ENCODE data around the gene PRPS1L1. TPM values are rescaled to one million over a fixed set of nuclear protein-coding genes. Genes with fewer than 3 reads are reported as not detected.

The PRPS1L1 gene
- not detected in 5 replicates for total RNA-seq (2022; extraction: Qiagen RNA extraction; ENCODE audit: low read depth)

DNA sequence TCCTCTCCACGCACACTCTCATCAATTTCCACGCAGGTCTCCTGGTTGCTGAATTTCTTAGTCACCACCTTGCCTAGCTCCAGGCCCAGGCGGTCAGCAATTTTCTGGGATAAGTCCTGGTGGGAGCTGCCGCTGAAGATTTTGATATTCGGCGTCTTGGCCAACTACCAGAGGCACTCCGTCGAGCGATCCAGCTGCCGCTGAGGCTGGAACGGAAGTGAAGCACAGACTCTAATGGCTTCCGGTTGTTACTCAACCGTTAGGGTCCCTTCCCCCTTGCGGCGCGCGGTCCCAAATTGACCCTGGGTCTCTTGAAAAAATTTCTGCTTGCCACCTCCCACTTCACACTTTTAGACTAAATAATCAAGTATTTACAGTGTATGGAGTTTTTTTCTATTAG is at the start of gene PRPS1L1:
TSS of gene PRPS1L1 (minus strand) at position 219 of the 400 bp plus-strand sequence.

Other genes with a start within 250 kb of the PRPS1L1 start
- gene SNX13, start 87.4 kb downstream of the PRPS1L1 start, total RNA-seq (2022; extraction: Qiagen RNA extraction; ENCODE audit: low read depth) = 12.3 to 18.0 TPM (median 15.1 TPM) in 5 replicates

All from A549 treated with CpdA at 1 μM for 4 hours (cell line).